ENCODE results near the gene NFATC2IP. TPM values are rescaled to one million over a fixed set of nuclear protein-coding genes. Genes with fewer than 3 reads are reported as not detected.

NFATC2IP gene
- total RNA-seq, 1 donor from 2014 or later: 58.2 TPM

DNA sequence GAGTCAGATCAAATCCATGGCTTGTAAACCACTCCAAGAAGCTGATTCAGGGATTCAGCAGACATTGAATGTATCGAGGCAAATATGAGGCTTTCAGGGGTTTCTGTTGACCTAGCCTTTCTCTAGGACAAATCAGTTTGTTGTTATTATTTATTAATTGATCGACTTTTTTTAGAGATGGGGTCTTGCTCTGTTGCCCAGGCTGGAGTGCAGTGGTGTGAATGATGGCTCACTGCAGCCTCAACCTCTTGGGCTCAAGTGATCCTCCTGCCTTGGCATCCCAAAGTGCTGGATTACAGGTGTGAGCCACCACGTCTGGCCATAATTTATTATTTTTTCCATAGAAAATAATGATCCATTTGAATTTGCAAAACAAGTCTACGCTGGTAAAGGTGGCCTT lies 61.1 kb downstream of the NFATC2IP start:
- no peak for TF ChIP-seq CTCF (IDR thresholded peaks at IDR 0.05; ENCODE audit: unreplicated experiment)
- H3K27me3 Mint-ChIP-seq (ENCODE audit: low read depth): peaks cover 11% of the 10 kb centered on the region
- no peak overlapping the region for H3K4me3 Mint-ChIP-seq
- no peak overlapping the region for H3K27ac Mint-ChIP-seq
- no peaks in the 10 kb centered on the region for H3K4me1 Mint-ChIP-seq
- no peaks in the 10 kb centered on the region for H3K36me3 Mint-ChIP-seq
- H3K9me3 Mint-ChIP-seq: no peaks in the 10 kb centered on the region
- no peak for DNase-seq (ENCODE audit: low spot score in 2 of 2, unreplicated experiment in 2 of 2)

DNA sequence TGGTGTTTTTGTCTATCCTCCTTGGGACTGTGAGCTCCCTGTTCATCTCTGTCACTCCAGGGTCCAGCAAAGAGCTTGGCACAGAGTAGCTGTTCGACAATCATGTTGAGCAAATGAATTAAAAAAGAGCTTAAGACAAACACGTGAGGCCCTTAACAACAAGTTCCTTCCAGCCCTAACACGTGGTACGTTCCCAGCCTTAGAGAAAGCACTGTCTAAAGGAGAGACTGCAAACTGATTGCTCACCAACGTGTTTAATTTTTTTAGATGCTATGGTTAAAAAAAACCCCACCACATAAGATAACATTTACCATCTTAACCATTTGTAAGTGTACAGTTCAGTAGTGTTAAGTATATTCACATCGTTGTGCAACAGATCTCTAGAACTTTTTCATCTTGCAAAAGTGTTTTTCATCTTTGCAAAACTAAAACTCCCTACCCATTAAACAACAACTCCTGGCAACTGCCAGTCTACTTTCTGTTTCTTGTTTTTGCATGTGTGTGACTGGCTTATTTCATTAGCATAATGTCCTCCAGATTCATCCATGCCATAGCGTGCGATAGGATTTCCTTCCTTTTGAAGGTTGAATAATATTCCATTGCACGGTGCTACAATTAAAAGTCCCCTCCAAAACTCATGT lies 62.3 kb downstream of the NFATC2IP start:
- Mint-ChIP-seq H3K4me3 (no peak overlapping the region), H3K9me3 (no peaks in the 10 kb centered on the region), H3K27ac (no peak overlapping the region), H3K36me3 (no peaks in the 10 kb centered on the region), H3K4me1 (no peaks in the 10 kb centered on the region), H3K27me3 (ENCODE audit: low read depth) (peaks cover 7% of the 10 kb centered on the region)
- DNase-seq (ENCODE audit: low spot score in 2 of 2, unreplicated experiment in 2 of 2): no peak
- TF ChIP-seq CTCF (IDR thresholded peaks at IDR 0.05; ENCODE audit: unreplicated experiment): no peak

DNA sequence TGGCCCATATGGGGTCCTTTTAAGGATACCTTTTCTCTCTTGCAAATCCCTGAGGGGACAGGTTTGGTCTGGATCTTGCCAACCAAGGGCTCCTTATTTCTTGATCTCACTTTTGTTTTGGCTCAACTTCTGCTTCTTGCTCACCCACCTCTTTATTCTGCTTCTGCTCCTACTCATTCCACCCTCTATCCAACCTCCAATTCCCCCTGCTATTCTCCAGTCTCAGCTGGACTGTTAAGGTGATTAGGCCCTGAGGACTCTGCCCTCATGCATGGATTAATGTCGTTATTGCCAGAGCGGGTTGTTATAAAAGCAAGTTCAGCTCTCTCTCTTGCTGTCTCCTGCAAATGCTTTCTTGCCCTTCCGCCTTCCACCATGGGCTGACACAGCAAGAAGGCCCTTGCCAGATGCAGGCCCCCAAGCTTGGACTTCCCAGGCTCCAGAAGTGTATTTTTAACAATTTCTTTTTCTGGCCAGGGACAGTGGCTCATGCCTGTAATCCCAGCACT lies 63.9 kb downstream of the NFATC2IP start:
- Mint-ChIP-seq H3K36me3 (no peaks in the 10 kb centered on the region), H3K4me1 (no peaks in the 10 kb centered on the region), H3K9me3 (no peaks in the 10 kb centered on the region), H3K27me3 (ENCODE audit: low read depth) (peaks cover 3% of the 10 kb centered on the region), H3K27ac (no peak overlapping the region), H3K4me3 (no peak overlapping the region)
- no peak for TF ChIP-seq CTCF (IDR thresholded peaks at IDR 0.05; ENCODE audit: unreplicated experiment)
- no peak for DNase-seq (ENCODE audit: low spot score in 2 of 2, unreplicated experiment in 2 of 2)

Other genes starting within 250 kb of the NFATC2IP start
- gene EIF3C, start 239.5 kb upstream of the NFATC2IP start, total RNA-seq: 660 to 710 TPM (median 685 TPM) in 3 replicates
- 3.6 to 5.2 TPM (median 4.3 TPM) in 3 replicates for gene NPIPB9, start 199.2 kb upstream of the NFATC2IP start, total RNA-seq
- 215 to 230 TPM (median 219 TPM) in 3 replicates for gene ATXN2L, start 127.9 kb upstream of the NFATC2IP start, total RNA-seq
- gene TUFM, start 104.6 kb upstream of the NFATC2IP start, total RNA-seq: 122 to 134 TPM (median 127 TPM) in 3 replicates
- 73.9 to 78.5 TPM (median 76.8 TPM) in 3 replicates for gene SH2B1, start 87.1 kb upstream of the NFATC2IP start, total RNA-seq
- gene ATP2A1, start 72.4 kb upstream of the NFATC2IP start, total RNA-seq: 2.9 to 3.6 TPM (median 3.0 TPM) in 3 replicates
- gene RABEP2, start 25.7 kb upstream of the NFATC2IP start, total RNA-seq: 26.8 to 30.1 TPM (median 29.7 TPM) in 3 replicates
- not detected in 3 replicates for gene CD19, start 19.0 kb upstream of the NFATC2IP start, total RNA-seq
- gene SPNS1, start 23.8 kb downstream of the NFATC2IP start, total RNA-seq: 44.5 to 45.9 TPM (median 44.5 TPM) in 3 replicates
- 6.3 to 7.9 TPM (median 6.5 TPM) in 3 replicates for gene LAT, start 34.1 kb downstream of the NFATC2IP start, total RNA-seq